Naive thymus-derived CD4-positive, alpha-beta T cell (primary cell): ENCODE measurements around the gene YTHDC2. TPM values are rescaled to one million over a fixed set of nuclear protein-coding genes. Genes with fewer than 3 reads are reported as not detected.

Source experiments
- ATAC-seq: fragments of 150-1000 bp; cut with Tn5 transposase; 2 replicates; pipeline ENCODE4 v1.10.0; 2021; ENCODE audit warnings: mild to moderate bottlenecking, moderate library complexity
- CTCF ChIA-PET: fragments of 350-600 bp; sonication (Branson Sonifier 250); formaldehyde crosslinking; loops from one replicate; lab custom pipeline; 2021; ENCODE audit warnings: antibody characterized with exemption; lab: Charles Lee
- POLR2A ChIA-PET: fragments of 350-600 bp; sonication (Branson Sonifier 250); formaldehyde crosslinking; loops from one replicate; lab custom pipeline; 2021; ENCODE audit warnings: antibody characterized with exemption, inconsistent platforms; lab: Charles Lee
- DNase-seq, 9 donors: peaks; one replicate each; pipeline versions ENCODE4 v3.0.0 to v3.0.0-alpha.2; 2020 to 2022; ENCODE audit warnings: mixed read lengths in 1 of 9
- H3K27ac ChIP-seq: one replicate; pipeline ENCODE4 v1.7.0; 2013; ENCODE audit warnings: mild to moderate bottlenecking, low read depth, low read length, moderate library complexity
- H3K27me3 ChIP-seq, 2 donors: one replicate each; pipeline ENCODE4 v1.7.0; 2013; ENCODE audit warnings: low read length in 2 of 2, mild to moderate bottlenecking in 2 of 2, moderate library complexity in 2 of 2; ENCODE audit not compliant: control insufficient read depth in 2 of 2, insufficient read depth in 2 of 2
- H3K36me3 ChIP-seq, 3 experiments: 1 replicate in 2 of 3; 2 replicates in 1 of 3; pipeline ENCODE4 v1.7.0; 2013; ENCODE audit warnings: low read length in 3 of 3, mild to moderate bottlenecking in 3 of 3, moderate library complexity in 1 of 3; ENCODE audit not compliant: insufficient read depth in 3 of 3, control insufficient read depth in 2 of 3
- H3K4me1 ChIP-seq, 2 donors: one replicate each; pipeline ENCODE4 v1.7.0; 2013; ENCODE audit warnings: low read length in 2 of 2, mild to moderate bottlenecking in 2 of 2, moderate library complexity in 1 of 2; ENCODE audit not compliant: control insufficient read depth in 2 of 2, insufficient read depth in 2 of 2
- H3K4me3 ChIP-seq: 2 replicates; pipeline ENCODE4 v1.7.0; 2013; ENCODE audit warnings: mild to moderate bottlenecking, low read length
- H3K9me3 ChIP-seq, 3 experiments: 1 replicate in 2 of 3; 2 replicates in 1 of 3; pipeline ENCODE4 v1.7.0; 2013; ENCODE audit warnings: low read length in 3 of 3; ENCODE audit not compliant: control insufficient read depth in 2 of 3
- H3K27ac Mint-ChIP-seq, 9 donors: one replicate each; pipeline ENCODE4 v1.8.0; 2020 to 2022; ENCODE audit warnings: mixed read lengths in 9 of 9, mild to moderate bottlenecking in 8 of 9, moderate library complexity in 5 of 9, inconsistent platforms in 2 of 9
- H3K27me3 Mint-ChIP-seq, 5 donors: one replicate each; pipeline ENCODE4 v1.8.0; 2021 to 2022; ENCODE audit warnings: mixed read lengths in 5 of 5, mild to moderate bottlenecking in 1 of 5
- H3K36me3 Mint-ChIP-seq, 5 donors: one replicate each; pipeline ENCODE4 v1.8.0; 2020 to 2022; ENCODE audit warnings: mixed read lengths in 5 of 5, mild to moderate bottlenecking in 3 of 5, inconsistent platforms in 1 of 5
- H3K4me1 Mint-ChIP-seq, 7 donors: one replicate each; pipeline ENCODE4 v1.8.0; 2020 to 2022; ENCODE audit warnings: mixed read lengths in 7 of 7, mild to moderate bottlenecking in 3 of 7, inconsistent platforms in 1 of 7
- H3K4me3 Mint-ChIP-seq, 10 donors: one replicate each; pipeline ENCODE4 v1.8.0; 2020 to 2022; ENCODE audit warnings: mild to moderate bottlenecking in 10 of 10, mixed read lengths in 10 of 10, moderate library complexity in 6 of 10, inconsistent platforms in 2 of 10
- H3K9me3 Mint-ChIP-seq, 11 donors: one replicate each; pipeline ENCODE4 v1.8.0; 2020 to 2022; ENCODE audit warnings: mixed read lengths in 11 of 11, mild to moderate bottlenecking in 4 of 11, inconsistent platforms in 1 of 11, moderate library complexity in 1 of 11
- intact Hi-C, 2 donors: fragments of 100-400 bp; cut with micrococcal nuclease; formaldehyde crosslinking; loops; one replicate each; pipeline ENCODE4 v1.15.1; 2023
- polyA plus RNA-seq, 2 donors: library from polyadenylated mRNA; unstranded; fragments of 300-500 nt; fragmentation: Illumina TruSeq; gene quantifications; one replicate each; pipeline ENCODE4 v1.2.3, GENCODE V29; 2021
- total RNA-seq, 6 experiments: library from RNA in 5 of 6; stranded (reverse) in 5 of 6; gene quantifications; 1 replicate in 5 of 6; 2 replicates in 1 of 6; pipeline ENCODE4 v1.2.3 and lab custom pipeline; 2021 to 2026

YTHDC2 gene
- total RNA-seq (10 to 100 TPM; 27.7 to 53.6 (median 49.2) TPM), polyA plus RNA-seq (1 to 10 TPM; 8.1 to 9.4 TPM), total RNA-seq (lab: John Stamatoyannopoulos, UW) (109 reads per million, percentile 86 among the genes with 10 or more reads in this experiment)

DNA sequence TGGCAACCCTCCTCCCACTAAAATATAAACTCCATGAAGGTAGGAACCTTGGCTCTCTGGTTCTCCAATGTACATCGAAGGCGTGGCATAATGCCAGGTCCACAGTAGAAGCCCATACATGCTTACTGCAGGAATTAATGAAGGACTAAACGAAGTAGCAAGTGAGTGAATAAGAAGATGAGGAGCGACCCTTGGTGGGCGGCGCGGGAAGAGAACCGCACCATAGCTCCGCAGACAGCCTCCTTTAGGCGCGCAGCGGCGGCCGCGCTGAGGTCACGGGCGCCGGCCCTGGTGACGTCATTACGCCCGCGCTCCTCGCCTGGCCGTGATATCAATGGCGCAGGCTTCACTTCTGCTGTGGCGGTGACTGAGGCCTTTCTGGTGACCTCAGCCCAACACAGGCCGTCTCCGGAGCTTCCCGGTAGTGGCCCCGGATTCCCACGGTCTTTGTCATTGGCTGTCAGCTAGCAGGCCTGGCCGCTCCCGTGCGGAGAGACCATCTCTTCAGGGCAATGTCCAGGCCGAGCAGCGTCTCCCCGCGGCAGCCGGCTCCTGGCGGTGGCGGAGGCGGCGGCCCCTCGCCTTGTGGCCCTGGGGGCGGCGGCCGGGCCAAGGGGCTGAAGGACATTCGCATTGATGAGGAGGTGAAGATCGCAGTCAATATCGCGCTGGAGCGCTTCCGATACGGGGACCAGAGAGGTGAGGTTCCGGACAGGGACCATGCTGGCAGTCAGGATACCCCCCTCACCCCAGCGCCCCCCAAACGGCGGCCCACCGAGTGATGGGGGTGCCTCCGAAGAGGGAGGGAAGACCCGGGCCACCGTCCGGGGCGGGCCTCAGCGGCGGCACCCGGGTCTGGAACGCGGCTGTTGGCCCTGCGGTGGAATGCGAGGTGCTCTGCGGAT lies at the start of gene YTHDC2:
YTHDC2 (plus strand) TSS at position 311 of the 905 bp plus-strand sequence; CDS start at position 513, 202 bp downstream.
- Mint-ChIP-seq H3K27ac (peak within 1 kb of the TSS; percentile 86 to 98 (median 97)), H3K4me1 (peaks cover 27 to 51% (median 44%) of the 10 kb centered on the region in 7 donors), H3K4me3 (peak within 1 kb of the TSS; percentile 86 to 98 (median 94)), H3K9me3 (peaks cover 0 to 5% (median 0%) of the 10 kb centered on the region in 11 donors), H3K27me3 (peaks cover 12 to 19% (median 13%) of the 10 kb centered on the region in 5 donors), H3K36me3 (peaks cover 0 to 16% (median 6%) of the 10 kb centered on the region in 5 donors)
- peak; percentile 79 to 89 (median 87) for DNase-seq
- ChIA-PET CTCF (no interaction called here), POLR2A (interaction anchor here (0.5 to 1.9 kb wide), 5 partner anchors 8 to 538 kb away, joined by 3 to 9 read pairs (median 3); no protein-coding TSS in a partner anchor)
- no peaks in the 10 kb centered on the region for H3K27me3 ChIP-seq
- H3K36me3 ChIP-seq, result peaks cover 0 to 4% (median 0%) of the 10 kb centered on the region in 3 experiments
- H3K4me3 ChIP-seq, result peak within 1 kb of the TSS; percentile 85
- peak; percentile 97 for ATAC-seq
- intact Hi-C loops, result loop anchor here (1.0 to 10.0 kb wide), 16 partner anchors 13 to 1999 kb away; partner anchors contain the start of genes DCP2 (in 2 of the 2), REEP5 (in 2 of the 2), SRP19 (in 1 of the 2) and STARD4 (in 1 of the 2)
- peak within 1 kb of the TSS; percentile 94 for H3K27ac ChIP-seq
- H3K9me3 ChIP-seq, result no peaks in the 10 kb centered on the region
- peaks cover 6 to 9% of the 10 kb centered on the region in 2 donors for H3K4me1 ChIP-seq

DNA sequence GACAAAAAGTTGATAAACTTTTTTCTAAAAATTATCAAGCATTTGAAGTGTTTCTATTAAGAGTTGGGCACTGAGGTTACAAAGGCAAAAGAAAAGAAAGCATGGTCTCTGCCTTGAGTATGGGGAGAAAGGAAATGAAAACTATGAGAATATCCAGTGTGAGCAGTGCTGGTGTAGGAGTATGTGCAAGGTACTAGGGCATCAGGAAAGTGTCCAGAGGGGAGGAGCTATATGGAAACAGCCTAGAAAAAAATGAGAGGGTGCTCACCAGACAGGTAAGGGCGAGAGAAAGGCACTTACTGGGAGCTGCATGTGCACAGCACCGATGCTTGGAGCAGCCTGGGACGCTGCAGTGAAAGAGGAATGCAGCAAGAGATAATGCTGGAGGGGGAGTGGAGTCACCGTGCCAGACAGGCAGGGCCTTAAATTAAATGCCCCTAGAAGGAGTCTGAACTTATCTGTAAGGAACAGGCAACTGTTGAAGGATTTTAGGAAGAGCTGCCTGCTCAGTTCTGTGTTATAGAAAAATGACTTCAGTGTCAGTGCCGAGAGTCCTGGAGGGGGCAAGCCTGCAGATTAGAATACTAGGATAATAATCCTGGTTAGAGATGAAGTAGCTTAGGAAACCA lies 39.3 kb upstream of the YTHDC2 start:
- no peaks in the 10 kb centered on the region for H3K4me1 Mint-ChIP-seq
- ATAC-seq (no peak), DNase-seq (no peak)
- H3K4me1 ChIP-seq, result no peaks in the 10 kb centered on the region
- ChIA-PET POLR2A (no interaction called here), CTCF (no interaction called here)
- intact Hi-C loops, result no loop called here
- H3K4me3 Mint-ChIP-seq, result no peak overlapping the region
- peaks cover 0 to 16% (median 5%) of the 10 kb centered on the region in 11 donors for H3K9me3 Mint-ChIP-seq
- H3K36me3 Mint-ChIP-seq, result peaks cover 0 to 9% (median 2%) of the 10 kb centered on the region in 5 donors
- no peak overlapping the region for H3K27ac Mint-ChIP-seq
- no peaks in the 10 kb centered on the region for H3K27me3 ChIP-seq
- no peaks in the 10 kb centered on the region for H3K36me3 ChIP-seq
- H3K4me3 ChIP-seq, result no peak overlapping the region
- no peaks in the 10 kb centered on the region for H3K9me3 ChIP-seq
- H3K27me3 Mint-ChIP-seq, result peaks cover 32 to 40% (median 38%) of the 10 kb centered on the region in 5 donors
- no peak overlapping the region for H3K27ac ChIP-seq

DNA sequence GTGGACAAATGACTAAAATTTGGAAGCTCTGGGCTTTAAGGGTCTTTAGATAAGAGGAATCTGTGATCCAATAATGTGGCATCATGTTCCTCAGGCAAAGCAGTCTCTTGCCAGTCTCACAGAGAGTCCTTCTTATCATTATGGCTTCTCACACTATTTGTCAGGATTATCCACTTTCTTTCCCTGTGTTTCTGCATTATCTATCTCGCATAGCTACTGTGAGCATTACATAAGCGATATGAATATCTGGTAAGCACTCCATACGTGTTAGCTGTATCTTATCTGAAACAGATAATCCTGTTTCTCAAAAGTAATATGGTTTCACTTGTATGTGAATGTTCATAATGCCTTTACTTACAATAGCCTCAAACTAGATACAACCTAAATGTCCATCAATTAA lies 34.8 kb upstream of the YTHDC2 start:
- Histone ChIP-seq H3K36me3 (no peaks in the 10 kb centered on the region), H3K9me3 (no peaks in the 10 kb centered on the region), H3K4me1 (no peaks in the 10 kb centered on the region), H3K27me3 (no peaks in the 10 kb centered on the region), H3K27ac (no peak overlapping the region), H3K4me3 (no peak overlapping the region)
- Mint-ChIP-seq H3K27ac (no peak overlapping the region), H3K4me1 (no peaks in the 10 kb centered on the region), H3K9me3 (peaks cover 0 to 3% (median 0%) of the 10 kb centered on the region in 11 donors), H3K36me3 (peaks cover 0 to 2% (median 0%) of the 10 kb centered on the region in 5 donors), H3K4me3 (no peak overlapping the region), H3K27me3 (peaks cover 14 to 63% (median 49%) of the 10 kb centered on the region in 5 donors)
- ATAC-seq, result no peak
- intact Hi-C loops, result no loop called here
- ChIA-PET POLR2A (no interaction called here), CTCF (no interaction called here)
- no peak for DNase-seq

DNA sequence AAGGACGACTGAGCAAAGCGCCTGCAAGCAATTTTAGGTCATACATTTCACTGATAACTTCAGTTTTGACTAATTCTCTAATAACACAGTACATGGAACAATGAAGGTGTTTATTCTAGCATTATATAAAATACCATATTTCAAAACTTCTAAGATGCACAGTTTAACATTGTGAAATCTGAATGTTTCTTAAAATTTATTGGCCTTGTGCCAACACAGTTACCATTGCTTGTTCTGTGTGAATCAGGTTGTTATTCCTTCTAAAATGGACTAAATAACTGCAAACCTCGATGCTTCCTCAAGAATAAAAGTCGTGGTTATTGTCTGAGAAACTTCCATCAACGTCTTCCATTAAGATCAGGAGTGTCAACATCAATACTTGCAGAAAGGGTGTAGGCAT lies 33.3 kb upstream of the YTHDC2 start:
- peaks cover 16 to 63% (median 53%) of the 10 kb centered on the region in 5 donors for H3K27me3 Mint-ChIP-seq
- POLR2A ChIA-PET, result no interaction called here
- ATAC-seq (no peak), DNase-seq (no peak)
- CTCF ChIA-PET, result no interaction called here
- Histone ChIP-seq H3K27ac (no peak overlapping the region), H3K4me3 (no peak overlapping the region), H3K36me3 (no peaks in the 10 kb centered on the region), H3K9me3 (no peaks in the 10 kb centered on the region), H3K4me1 (no peaks in the 10 kb centered on the region), H3K27me3 (peaks cover 0 to 3% of the 10 kb centered on the region in 2 donors)
- H3K36me3 Mint-ChIP-seq, result no peaks in the 10 kb centered on the region
- H3K4me1 Mint-ChIP-seq, result no peaks in the 10 kb centered on the region
- H3K9me3 Mint-ChIP-seq, result peaks cover 0 to 2% (median 0%) of the 10 kb centered on the region in 11 donors
- H3K27ac Mint-ChIP-seq, result no peak overlapping the region
- no peak overlapping the region for H3K4me3 Mint-ChIP-seq
- intact Hi-C loops, result no loop called here

DNA sequence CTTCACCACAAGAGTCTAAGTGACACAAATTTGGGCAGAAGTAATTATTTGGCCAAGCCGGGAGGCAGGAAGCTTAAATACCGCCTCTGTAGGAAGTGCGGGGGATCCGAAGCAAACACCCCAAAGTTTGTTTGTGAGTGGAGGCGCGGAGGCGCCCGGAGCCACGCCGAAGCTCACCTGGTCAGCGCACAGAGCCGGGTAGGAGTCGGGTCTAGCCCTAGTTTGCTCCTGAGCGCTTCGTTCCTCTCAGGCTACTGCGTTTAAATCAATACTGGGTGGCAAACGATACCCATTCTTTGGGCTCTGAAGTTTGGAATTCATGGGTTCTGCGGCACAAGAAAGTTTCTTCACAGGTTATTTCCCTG lies 26.1 kb upstream of the YTHDC2 start:
- Histone ChIP-seq H3K9me3 (peaks cover 0 to 16% (median 0%) of the 10 kb centered on the region in 3 experiments), H3K4me3 (peak overlapping the region; percentile 63), H3K27ac (no peak overlapping the region), H3K4me1 (peaks cover 9 to 14% of the 10 kb centered on the region in 2 donors), H3K27me3 (peaks cover 4 to 29% of the 10 kb centered on the region in 2 donors), H3K36me3 (no peaks in the 10 kb centered on the region)
- peak overlapping the region; percentile 72 to 84 (median 80) for H3K4me3 Mint-ChIP-seq
- peak in 4 of 9 donors; percentile 3 to 10 (median 4) for DNase-seq
- intact Hi-C loops, result no loop called here
- peak; percentile 7 for ATAC-seq
- H3K27me3 Mint-ChIP-seq, result peaks cover 68 to 85% (median 79%) of the 10 kb centered on the region in 5 donors
- H3K27ac Mint-ChIP-seq, result no peak overlapping the region
- CTCF ChIA-PET, result no interaction called here
- H3K4me1 Mint-ChIP-seq, result peaks cover 5 to 21% (median 14%) of the 10 kb centered on the region in 7 donors
- H3K9me3 Mint-ChIP-seq, result peaks cover 10 to 30% (median 21%) of the 10 kb centered on the region in 11 donors
- POLR2A ChIA-PET, result no interaction called here
- H3K36me3 Mint-ChIP-seq, result peaks cover 0 to 16% (median 7%) of the 10 kb centered on the region in 5 donors
